8988T (cell line): ENCODE data around the gene RAPH1.
"Not testable (repeated sequence)": the region's sequence is repeated elsewhere in the genome, so short reads cannot be mapped to it uniquely, and the experiment has no call there.

Experiments used
- DNase-seq: peaks from one replicate; pipeline ENCODE4 v3.0.0; 2011

The RAPH1 gene

DNA sequence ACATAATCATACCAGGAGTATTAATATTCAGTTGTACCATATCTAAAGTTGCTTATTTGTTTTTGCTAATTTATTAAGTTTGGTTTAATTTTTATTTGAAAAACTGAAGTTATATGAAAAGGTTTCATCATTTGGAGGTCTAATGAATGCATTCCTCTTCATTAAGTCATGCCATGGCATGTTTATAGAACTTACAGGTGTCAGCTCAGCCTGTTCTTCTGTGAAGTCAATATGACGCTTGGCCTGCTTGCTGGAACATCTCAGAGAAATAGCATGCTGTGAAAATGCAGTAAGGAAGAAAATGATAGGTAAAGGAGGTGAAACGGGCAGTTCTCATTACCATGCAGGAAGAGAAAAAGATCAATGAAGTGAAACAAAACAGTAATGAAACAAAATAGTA, 58.2 kb downstream of the RAPH1 start:
- DNase-seq, result no peak

DNA sequence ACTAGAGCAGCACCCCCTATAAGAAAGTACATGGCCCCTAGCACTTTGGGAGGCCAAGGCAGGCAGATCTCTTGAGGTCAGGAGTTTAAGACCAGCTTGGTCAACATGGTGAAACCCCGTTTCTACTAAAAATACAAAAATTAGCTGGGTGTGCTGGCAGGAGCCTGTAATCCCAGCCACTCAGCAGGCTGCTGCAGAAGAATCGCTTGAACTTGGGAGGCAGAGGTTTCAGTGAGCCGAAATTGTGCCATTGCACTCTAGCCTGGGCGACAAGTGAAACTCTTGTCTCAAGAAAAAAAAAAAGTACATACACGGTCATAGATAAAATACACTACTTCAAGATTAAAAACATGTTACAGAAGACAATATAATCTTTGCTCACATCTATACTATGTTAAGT, 63.8 kb downstream of the RAPH1 start:
- no peak for DNase-seq

DNA sequence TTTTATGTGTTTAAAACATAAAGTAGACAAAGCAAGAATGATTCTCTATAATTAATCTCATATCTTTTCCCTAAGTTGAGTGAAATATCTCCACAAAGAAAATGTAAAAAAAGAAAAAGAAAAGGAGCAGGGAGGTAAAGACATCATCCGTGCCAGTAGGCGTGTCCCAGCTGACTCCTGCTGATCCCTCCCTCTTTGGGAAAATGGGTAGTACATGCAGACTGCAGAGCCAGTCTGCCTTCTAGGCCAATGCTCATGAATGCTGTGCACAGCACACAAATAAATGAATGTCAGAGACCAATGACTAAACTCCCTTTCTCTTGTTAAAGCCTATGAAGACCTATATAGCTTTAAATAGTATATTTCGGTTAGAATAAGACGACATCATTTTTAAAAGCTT, 64.7 kb downstream of the RAPH1 start:
- no peak for DNase-seq

DNA sequence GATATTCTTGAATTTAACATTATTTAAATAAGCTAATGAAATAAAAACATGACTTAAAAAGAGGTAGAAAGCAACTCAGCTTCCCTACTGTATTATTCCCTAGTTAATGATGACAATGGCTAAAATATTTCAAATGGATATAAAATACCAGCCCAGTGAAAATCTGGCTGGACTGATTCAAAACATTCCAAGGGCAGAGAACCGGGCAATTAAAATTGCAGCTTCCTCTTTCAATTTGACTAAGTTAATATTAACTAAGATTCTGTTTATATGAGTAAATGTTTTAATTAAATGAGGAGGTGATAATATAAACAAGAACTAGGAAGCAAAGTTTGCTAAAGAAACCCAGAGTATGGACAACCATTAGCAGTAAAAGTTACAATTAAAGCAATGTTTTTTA, 65.6 kb downstream of the RAPH1 start:
- no peak for DNase-seq

DNA sequence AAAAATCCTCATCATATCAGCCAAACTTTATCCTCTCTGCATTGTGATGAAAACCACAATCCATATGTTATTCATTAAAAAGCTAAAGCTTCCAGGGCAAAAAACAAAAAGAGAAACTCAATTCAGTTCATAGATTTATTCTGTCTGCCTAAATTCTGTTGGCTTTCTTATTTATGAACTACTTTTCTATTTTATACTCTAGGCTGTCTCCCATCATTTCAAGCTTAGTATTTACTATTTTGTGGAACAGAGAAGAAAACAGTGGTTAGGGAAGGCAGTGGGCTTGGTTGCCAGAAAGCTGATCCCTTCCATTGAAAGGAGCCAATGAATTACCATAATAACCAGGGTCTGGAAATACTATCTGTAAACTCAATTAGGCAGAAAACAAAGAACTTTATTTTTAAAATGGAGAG, 71.8 kb downstream of the RAPH1 start:
- no peak for DNase-seq

DNA sequence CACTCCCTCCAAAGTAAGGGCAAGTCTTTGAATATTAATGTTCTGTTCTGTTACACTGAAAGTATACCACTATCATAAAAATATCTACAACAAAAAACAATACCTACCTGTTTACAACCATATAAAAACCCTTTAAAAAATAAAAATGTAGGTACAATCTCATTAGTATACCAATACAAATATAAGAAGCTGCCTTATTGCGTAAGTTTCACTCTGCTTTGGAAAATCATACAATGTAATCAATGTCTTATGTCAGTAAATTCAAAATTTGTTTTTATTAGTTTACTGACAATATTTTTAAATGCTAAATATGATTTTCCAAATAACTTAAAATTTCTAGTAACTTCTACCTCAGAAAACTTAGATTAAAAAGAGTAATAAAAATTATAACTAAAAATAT, 72.8 kb downstream of the RAPH1 start:
- DNase-seq, result no peak

DNA sequence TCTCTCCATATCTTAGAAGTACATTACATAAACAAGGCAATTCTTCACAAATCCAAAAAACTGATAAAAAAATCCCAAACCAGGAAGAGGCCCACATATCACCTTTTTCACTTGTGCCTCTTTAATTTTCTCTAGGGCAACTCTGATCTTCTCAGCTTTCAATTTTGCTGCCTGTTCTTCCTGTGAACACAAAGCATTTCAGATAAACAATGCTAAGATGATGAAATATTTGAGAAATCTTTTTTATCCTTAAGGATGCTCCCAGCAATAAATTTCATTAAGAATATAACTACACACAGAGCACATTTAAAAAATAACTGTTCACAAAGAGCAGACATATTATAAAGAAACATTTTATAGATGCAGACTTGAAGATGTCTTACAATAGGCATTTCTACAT, 73.4 kb downstream of the RAPH1 start:
- DNase-seq, result no peak

DNA sequence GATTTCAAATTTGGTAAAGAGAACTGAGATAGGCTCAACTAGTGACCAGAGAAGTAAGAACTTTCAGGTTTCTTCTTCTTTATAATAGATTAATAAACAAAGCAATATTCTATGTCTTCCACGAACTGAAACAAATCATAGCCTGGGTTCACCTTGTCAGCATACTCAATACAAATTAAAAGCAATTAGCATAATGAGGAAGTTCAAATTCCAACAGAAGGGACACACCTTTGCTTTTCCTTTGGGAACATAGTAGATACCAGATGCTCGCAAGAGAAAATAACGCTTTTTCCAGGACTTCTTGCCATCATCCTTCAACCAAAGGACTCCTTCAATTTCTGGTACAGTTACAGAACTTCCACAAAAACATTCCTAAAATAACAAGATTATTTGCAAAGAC, 79.9 kb downstream of the RAPH1 start:
- no peak for DNase-seq

DNA sequence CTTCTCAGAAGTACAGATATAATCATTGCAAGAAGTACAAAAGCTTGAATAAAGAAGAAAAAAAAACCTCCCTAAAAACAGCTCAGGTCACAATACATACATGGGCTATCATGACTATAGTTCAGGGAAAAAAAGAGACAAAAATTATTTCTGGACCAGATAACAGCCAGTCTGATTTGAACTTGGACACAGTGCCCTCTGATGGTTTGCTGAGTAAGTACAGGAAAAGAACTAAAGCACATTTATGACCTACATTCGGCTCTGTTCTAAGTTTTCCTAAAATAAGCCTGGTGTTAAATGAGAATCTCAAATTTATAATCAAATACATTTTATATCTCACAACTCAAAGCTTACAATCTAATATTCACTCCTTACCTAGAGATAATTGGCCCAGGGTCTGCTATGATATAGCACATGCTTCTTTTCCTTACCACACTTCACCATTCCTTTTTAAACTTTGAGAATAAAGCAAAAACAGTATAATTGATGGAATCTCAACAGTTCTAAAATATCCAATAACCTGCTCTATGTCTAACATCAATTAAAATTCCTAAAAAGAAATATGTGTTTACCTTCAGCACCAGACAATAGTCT, 81.1 kb downstream of the RAPH1 start:
- DNase-seq, result no peak

DNA sequence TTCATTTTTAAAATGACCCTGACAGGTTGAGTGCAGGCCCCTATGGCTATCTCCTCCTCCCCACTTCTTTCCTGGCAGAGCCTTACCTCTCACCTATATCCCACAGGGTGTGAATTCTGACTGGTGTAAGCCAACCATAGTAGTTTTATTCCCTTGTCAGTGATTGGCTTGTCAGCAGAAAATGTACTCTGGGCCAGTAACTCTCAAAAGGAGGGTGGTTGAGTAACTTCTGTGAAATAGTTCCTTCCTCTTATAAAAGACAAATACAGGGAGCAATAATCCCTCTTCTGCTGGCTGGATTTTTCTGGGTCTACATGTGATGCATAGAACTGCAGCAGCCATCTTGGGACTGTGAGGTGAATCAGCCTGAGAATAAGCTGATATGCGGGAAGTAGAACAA, 83.4 kb downstream of the RAPH1 start:
- DNase-seq, result no peak

DNA sequence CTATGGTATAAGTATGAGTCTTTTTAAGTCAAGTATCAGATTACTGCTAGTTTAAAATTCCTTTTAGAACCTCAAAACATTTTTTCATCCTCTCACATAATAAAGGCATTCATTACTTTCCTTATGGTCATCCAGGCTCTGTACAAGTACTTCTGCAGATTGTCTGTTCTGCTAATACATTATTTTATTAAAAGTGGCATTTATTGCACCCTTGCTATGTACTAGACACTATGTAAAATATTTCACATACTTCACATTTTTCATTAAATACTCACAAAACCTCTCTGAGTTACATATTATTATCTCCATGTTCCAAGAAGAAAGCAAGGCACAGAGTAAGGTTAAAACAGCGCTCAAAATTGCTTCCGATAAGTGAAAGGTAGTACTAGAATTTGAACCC, 84.1 kb downstream of the RAPH1 start:
- no peak for DNase-seq

DNA sequence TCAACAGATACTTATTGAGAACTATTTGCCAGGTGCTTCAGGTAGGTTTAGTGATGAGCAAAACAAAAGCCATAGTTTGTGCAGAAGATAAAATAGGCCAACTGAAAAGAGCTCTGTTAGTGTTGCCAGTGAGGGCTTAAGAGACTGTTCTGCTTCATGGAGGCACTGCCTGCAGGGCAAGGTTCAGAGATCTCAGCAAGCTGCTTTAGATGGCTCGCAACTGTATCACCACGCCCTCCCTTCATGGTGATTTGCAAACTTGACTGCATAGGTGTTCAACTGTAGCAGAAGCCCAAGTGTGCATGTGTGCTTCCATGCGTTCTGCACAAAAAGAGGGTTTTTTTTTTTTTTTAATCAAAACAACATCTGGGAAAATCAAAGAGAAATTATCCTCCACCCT, 84.5 kb downstream of the RAPH1 start:
- no peak for DNase-seq

DNA sequence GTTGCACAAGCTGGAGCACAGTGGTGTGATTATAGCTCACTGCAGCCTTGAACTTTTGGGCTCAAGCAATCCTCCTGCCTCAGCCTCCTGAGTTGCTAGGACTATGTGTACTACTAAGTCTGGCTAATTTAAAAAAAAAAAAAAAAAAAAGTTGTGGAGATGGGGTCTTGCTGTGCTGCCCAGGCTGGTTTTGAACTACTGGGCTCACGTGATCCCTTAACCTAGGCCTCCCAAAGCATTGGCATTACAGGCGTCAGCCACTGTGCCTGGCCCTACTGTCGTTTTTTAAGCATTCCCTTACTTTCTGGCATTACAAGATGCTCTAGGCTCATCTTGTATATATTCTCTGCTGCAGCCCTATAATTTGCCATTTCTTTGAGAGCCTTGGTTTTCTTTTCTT, 88.3 kb downstream of the RAPH1 start:
- no peak for DNase-seq

DNA sequence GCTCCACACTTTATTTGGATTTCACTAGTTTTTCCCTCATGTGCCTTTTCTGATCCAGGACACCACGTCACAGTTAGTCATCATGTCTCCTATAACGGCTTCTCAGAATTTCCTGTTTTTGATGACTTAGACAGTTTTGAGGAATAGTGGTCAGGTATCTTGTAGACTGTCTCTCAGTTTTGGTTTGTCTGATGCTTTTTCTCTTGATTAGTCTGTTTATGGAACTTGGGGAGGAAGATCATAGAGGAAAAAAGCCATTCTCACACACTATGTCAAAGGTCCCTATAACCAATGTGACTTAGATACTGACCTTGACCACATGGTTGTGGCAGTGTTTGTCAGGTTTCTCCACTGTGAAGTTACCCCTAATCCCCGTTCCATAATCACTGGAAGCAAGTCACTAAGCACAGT, 89.0 kb downstream of the RAPH1 start:
- no peak for DNase-seq

DNA sequence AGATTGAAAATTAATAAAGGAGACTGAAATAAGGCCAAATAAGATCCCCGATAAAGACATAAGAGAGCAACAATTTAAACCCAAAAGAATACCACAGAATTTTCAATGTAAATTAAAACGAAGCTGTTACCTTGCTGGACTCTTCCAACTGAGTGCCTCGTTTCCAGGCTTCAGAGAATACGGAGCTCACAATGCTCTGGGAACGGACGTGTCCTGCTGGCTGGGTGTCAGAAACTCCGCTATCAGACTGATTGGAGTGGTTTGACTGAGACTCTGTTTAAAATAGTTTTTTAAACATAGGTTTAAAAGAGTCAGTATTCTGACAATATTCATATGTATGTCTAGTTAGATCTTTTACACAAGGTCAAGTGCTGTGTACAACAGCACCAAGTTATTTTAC, 90.4 kb downstream of the RAPH1 start:
- DNase-seq, result no peak

DNA sequence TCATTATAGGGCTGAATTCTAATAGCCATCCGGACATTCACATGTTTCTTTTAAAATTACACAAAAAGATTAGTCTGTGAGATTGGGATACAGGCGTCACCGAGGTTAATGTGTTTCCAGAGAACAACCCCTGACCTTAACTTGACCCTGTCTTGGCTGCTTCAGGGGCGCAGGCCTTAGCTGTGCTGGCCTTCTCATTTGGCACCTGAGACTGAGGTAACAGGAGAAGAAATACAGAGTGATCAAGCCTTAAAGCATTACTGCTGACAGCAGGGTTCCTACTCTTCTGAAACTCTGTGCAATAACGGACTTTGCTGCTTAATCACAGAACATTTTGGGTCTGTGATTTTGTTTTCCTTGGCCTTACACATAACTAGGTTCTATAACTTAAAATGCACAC, 92.6 kb downstream of the RAPH1 start:
- no peak for DNase-seq

DNA sequence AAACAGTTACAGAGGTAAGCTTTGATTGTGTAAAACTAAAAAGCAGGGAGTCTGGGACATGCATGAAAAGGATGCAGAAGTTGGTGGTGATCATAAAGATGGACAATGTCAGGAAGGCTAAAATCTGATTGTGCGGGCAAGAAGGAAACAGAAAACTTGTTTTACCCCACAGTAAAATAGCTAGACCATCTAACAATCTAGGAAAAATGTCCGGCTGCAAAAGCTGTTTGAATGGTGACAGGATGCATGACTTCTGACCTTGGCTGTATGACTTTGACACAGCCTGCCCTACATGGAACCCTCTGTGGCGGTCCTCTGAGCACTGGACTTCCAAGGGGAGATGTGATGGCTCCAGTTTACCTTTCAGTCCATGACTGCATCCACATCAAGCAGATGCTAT, 93.6 kb downstream of the RAPH1 start:
- DNase-seq, result no peak

DNA sequence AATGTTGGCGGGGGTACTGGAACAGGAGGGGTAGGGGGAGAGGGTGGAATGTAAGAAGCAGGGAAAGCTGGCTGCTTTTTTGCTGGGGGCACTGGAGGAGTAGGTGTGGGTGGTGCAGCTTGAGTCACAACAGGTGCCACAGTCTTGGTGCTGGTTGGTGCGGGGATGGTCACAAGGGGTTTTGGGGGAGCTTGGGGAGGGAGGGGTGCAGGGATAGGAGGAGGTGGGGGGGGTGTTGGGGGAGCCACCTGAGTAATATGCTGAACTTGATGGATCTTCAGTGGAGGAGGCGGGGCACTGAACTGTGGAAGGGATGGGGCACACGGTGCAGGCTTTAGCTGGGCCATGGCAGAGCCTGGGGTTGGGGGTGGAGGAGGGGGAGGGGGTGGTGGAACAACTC, 94.4 kb downstream of the RAPH1 start:
- no peak for DNase-seq

DNA sequence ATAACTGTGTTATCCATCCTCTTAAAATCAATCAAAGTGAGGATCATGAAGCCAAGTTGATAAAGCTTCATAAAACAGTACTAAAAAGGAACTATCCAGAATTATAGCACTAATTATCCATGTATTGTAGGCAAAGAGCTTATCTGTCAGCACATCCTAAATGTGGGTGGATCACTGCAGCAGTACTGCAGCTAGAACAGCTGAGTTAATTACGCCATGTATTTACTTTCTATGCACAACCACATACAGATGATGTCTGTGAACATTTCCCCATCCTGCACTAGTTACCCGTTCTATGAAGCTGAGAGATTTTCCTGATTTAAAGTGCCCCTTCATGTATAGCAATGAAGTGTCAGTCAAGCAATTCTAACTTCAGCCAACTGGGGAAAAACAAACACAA, 96.6 kb downstream of the RAPH1 start:
- DNase-seq, result no peak

DNA sequence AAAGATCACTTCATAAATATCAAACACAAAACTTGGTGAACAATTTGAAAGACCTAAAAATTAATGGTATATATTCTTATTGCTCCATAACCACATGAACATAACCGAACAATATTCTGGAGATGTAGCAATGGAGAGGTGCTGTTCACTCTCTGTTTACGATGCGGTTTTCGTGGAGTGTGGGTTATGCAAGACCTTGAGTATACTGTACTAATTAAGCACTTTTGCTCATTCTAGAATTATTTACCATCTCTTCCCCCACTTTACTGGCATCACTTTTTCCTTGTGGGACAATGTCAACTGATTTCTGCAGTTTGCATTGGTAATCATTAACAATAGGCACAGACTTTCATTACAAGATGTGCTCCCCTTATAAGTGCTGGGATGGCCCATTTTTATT, 97.6 kb downstream of the RAPH1 start:
- DNase-seq, result no peak

DNA sequence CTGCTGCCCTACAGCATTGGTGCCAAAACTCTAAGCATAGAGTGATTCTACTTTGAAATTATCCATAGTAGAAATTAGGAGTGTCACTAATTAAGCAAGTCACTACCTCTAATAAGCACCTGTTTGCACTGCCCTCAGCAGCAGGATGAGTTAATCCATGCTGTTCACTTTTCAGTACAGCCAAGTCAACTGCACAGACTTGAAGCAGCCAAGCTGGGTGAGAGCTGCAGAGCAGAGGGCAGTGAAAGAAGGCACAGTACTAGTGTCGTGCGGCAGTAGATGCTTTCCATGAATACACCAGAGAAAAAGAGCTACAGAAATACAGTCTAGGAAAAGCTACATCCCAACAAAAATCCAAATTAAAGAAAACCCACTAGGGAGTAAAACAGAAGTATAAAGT, 98.6 kb downstream of the RAPH1 start:
- no peak for DNase-seq

DNA sequence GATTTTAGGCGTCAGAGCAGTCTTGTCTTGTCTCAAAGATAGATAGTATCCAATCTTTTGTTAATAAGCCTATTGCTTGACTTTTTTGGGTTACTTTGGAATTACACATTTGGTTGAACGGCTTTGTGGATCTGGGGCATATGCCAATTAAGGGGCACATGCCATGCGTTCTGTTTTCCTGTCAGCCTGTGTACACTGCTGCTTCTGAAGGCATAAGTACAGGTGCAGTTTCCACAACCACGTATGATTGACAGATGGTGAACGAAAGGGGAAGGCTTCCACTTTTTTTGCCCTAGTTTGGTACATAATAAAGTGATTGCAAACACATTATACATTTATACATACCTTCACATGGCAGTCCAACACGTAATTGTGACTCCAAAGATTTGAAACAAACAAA, 102.3 kb downstream of the RAPH1 start:
- no peak for DNase-seq

DNA sequence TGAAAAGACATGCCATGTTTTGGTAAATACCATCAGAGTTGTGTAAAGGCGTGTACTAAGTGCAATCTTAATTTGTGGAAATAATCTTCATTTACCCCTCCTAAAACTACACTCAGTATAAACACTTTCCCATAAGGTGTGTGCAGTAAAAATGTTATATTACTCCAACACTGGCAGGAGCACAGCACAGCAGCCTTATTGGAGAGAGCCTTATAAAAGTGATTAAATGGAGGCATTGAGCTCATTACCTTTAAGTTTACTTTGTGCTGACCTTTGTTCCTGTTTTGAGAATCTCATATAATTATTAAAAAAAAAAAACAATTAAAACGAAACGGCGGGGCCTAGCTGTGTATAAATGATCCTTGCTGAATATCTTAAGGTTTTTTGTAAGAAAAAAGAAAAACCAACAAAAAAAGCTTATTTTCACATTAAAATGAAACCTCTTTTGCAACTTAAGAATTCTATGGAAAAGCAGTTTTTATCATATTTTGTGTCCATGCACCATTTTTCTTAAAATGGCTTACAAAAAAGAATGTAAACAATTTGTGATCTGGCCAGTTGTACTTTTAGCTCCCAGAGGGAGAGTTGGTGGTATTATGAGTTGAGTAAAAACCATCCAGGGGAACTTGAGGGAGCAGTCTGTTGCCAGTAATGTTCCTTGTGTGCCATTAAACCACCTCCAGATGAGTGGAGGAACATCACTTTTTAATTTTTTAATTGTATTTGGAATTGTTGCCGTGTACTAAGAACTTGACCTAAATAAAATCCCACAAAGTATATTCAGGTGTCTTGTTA, 103.5 kb downstream of the RAPH1 start:
- DNase-seq, result no peak

DNA sequence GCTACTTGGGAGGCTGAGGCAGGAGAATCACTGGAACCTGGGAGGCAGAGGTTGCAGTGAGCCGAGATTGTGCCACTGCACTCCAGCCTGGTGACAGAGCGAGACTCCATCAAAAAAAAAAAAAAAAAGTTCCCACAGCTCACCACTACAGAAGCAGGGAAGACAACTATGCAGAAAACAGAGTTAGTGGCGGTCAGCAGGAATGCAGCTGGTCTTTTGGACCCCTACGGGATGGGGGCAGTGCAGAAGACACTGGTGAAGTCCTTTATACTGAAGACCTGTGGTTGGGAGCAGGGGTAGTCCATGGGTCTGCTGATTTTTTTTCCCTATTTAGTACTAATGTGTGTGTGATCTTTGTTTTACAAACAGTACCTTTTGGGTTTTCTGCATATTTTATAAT, 105.5 kb downstream of the RAPH1 start:
- not testable (repeated sequence) for DNase-seq

DNA sequence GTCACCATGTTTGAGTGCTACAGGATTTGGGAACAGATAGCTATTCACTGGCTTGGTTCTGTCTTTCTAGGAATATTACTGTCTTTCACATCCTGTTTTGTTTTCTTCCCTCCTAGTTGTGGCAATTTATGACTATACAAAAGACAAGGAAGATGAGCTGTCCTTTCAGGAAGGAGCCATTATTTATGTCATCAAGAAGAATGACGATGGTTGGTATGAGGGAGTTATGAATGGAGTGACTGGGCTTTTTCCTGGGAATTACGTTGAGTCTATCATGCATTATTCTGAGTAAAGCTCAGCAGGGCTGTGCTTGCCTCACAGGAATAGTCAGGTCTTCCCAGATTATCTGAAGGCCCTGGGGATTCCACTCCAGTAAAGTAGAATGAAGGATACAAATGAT, 108.0 kb downstream of the RAPH1 start:
- no peak for DNase-seq
